HG02973 (cell line): Measurements from ENCODE around the gene SLC5A4.
"Not testable (repeated sequence)": the region's sequence is repeated elsewhere in the genome, so short reads cannot be mapped to it uniquely, and the experiment has no call there.

Source experiments
- ATAC-seq: cut with Tn5 transposase; IDR thresholded peaks from one replicate; pipeline ENCODE4 v1.9.1; 2021; ENCODE audit warnings: moderate library complexity; ENCODE audit not compliant: unreplicated experiment

The SLC5A4 gene

DNA sequence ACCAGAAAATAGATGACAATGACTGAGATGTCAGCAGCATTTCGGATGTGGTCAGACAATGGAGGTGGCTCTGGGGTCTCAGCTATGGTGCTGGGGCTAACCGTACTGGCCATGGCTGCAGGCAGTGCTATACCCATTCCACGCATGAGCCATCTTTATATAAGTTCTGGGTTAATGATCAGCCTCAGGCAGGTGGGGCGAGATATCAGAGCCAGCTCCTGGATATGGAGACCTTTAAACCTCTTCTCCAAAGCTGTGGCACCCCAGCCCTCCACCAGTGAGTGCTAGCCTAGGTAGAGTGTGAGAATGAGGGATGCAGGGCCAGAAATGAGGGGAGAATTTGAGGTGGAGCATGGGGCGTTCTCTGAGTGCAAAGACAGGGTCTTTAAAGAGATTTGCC is at the start of gene SLC5A4:
Gene SLC5A4 (minus strand): TSS at position 131 of the 400 bp plus-strand sequence. CDS start 18 bp downstream, at position 113.
- no peak for ATAC-seq

DNA sequence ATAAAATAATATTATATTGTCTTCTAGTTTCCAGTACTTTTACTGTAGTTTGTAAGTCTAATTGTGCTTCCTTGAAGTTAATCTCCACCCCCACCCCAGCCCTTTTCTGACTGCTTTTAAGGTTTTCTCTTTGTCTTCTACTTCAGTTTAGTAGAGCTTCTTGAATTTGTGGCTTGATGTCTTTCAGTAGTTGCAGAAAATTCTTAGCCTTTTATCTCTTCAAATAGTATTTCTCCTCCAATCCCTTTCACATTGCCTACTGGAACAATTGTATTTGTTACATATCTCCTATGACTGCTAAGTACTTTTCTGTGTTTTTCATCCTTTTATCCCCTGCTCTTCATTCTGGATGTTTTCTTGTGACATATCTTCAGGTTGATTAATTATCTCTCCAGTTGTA is 38.8 kb upstream of the SLC5A4 start:
- not testable (repeated sequence) for ATAC-seq

DNA sequence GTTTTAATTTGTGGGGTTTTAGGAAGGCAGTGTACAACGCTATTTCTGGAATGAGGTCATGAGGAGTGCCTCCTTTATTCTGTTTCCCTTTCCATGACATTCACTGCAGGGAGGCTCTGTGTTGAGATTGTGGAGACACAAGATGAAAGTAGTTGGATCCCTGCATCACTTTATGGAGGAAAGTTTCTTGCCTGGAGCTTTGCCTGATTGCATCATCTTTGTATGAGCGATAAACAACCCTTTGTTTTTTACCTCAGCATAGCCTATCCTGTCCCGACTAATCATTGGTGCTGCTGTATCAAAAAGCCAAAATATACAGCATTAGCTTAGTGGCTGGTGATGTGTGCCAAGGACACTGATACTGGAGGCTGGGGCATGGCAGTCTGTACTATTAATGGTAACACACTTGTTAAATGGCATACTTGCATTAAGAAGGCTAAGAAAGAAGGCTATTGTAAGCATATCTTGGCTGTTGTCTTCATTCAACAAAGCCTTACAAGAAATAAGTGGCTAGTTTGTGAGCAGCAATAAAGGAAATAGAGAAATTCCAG is 31.2 kb upstream of the SLC5A4 start:
- no peak for ATAC-seq

- no peak for ATAC-seq
Observed at GRCh38 chr22:32281072-32281471, 25.9 kb upstream of the SLC5A4 start.

GRCh38 chr22:32275353-32275752 is 20.2 kb upstream of the SLC5A4 start:
- not testable (repeated sequence) for ATAC-seq

DNA sequence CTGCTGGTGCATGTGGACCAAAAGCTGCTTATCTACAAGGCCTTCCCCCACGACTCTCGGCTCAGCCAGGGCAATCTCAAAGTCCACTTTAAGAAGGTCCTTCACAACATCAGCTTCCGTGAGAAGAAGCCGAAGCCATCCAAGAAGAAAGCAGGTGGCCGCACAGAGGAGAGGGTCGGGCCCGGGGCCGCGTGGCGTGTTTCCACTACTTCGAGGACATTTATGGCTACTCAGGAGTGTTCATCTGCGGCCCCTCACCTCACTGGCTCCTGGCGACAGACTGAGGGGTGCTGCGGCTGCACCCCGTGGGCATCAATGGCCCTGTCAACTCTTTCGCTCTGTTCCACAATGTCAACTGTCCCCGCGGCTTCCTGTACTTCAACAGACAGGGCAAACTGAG is 16.2 kb upstream of the SLC5A4 start:
- no peak for ATAC-seq

DNA sequence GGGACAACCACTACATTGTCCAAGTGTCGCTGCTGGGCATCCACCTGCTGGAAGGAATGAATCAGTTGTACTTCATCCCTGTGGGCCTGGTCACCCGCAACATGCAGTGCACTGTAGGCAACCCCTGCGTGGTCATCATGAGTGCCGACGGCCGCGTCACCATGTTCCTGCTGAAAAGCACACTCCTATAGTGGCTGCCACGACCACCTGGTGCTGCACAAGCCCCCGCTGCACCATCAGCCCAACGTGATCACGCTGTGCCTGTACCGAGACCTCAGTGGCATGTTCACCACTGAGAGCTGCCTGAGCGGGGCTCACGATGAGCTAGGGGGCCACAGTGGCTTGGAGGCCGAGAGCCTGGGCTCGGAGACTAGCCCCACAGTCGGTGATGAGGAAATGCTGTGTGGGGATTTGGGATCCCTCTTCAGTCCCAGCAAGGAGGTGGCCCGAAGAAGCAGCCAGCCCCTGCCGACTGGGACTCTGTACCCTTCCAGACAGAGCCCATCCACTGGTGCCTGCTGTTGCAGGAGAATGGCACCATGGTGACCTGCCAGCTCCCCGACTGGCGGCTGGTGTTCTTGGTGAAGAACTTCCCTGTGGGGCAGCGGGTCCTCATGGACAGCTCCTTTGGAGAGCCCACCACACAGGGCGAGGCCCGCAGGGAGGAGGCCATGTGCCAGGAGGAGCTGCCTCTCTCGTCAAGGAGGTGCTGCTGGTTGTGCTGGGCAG is 15.7 kb upstream of the SLC5A4 start:
- no peak for ATAC-seq

DNA sequence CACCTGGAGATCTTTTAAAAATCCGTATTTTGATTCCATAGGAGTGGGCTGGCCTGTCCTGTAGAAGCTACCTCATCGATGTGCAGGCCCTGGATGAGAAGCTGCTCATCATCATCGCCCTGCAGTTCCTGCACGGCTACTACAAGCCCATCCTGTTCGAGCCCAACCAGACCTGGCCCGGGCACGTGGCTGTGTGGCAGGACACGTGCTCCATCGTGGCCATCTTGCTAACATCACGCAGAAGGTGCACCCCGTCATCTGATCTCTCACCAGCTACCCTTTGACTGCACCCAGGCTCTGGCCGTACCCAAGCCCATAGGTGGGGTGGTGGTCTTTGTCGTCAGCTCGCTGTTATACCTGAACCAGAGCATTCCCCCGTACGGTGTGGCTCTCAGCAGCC is 14.2 kb upstream of the SLC5A4 start:
- ATAC-seq = no peak

DNA sequence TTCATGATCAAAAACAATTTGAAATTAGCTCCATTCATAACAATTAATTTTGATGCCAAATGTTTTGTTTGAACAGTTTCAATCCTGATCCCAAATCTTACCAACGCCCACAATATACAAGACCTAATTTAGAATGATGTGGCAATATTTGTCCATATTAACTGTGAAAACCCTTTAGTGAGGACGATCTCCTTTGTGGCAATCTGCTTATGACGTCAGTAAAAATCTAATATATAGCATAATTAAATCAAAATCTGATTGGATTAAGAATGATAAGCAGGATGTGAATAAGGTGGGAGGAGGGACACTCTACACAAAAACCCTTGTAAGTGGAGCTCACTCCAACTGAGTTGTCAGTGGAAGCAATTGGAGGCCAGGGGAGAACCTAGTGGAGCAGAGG is 11.9 kb upstream of the SLC5A4 start:
- ATAC-seq = no peak

- no peak for ATAC-seq
Observed at GRCh38 chr22:32265882-32266767, 11.0 kb upstream of the SLC5A4 start.

- not testable (repeated sequence) for ATAC-seq
Observed at GRCh38 chr22:32263678-32264077, 8.5 kb upstream of the SLC5A4 start.

DNA sequence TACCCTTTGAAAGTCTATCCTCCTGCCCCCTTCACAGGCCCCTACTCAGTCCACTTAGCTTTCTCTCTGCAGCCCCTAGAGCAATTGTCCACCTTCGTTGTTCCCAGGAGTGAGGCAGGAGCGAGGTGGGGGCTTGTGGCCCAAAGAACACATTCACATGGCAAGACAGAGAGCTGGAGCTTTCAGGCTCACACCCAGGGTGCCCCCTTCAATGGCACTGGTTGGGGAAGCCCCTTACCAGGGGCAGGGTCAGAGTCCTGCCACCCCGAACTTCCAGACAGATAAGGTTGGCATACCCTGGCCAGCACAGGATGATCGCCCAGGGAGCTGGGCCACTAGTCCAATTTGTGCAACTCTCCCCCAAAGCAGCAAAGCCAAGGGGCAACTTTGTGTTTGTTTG is 6.2 kb upstream of the SLC5A4 start:
- ATAC-seq = no peak

DNA sequence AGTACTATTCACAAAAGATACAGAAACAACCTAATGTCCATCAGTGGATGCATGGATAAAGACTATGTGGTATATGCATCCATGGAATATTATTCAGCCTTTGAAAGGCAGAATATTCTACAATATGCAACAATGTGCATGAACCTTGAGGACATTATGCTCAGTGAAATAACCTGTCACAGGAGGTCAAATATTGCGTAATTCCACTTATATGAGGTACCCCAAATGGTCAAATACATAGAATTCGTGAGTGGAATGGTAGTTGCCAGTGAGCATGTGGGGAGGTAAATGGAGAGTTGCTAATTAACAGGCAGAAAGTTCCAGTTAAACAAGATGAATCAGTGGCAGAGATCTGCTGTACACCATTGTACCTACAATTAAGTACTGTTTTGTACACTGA is 3.6 kb upstream of the SLC5A4 start:
- no peak for ATAC-seq

- ATAC-seq = no peak
Observed at GRCh38 chr22:32255726-32256125, 579 bp upstream of the SLC5A4 start.

DNA sequence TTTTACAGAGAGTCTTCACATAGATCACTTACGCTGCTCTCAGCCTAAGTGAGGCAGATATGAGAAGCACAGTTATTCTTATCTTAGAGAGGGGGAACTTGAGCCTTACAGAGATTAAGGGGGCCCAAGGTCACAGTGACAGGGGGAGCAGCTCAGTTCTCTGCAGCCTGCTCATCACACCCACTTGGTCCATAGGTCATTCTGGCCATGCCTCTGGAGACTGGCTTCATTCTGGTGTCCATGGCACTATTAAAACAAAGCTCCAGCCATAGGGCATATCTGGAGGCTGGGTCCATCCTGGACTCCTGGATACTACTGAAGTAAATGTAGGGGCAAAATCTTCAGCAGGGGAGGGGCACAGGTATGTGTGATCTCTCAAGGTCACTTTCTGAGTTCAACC is 5.9 kb downstream of the SLC5A4 start:
- ATAC-seq = no peak

GRCh38 chr22:32248276-32248675 is 6.9 kb downstream of the SLC5A4 start:
- ATAC-seq = no peak

GRCh38 chr22:32246166-32246565 is 9.0 kb downstream of the SLC5A4 start:
- no peak for ATAC-seq

GRCh38 chr22:32245042-32245441 is 10.1 kb downstream of the SLC5A4 start:
- ATAC-seq = no peak

DNA sequence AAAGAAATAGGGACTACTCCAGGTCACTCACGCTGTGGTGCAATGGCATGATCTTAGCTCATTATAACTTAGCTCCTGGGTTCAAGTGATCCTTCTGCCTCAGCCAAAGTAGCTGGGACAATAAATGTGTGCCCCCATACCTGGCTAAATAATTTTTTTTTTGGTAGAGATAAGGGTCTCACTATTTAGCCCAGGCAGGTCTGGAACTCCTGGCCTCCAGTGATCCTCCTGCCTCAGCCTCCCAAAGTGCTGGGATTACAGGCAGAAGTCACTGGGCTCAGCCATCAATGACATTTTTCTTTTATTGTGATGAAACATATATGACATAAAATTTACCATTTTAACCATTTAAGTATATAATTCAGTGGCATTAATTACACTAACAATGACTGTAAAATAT is 10.6 kb downstream of the SLC5A4 start:
- ATAC-seq = no peak

DNA sequence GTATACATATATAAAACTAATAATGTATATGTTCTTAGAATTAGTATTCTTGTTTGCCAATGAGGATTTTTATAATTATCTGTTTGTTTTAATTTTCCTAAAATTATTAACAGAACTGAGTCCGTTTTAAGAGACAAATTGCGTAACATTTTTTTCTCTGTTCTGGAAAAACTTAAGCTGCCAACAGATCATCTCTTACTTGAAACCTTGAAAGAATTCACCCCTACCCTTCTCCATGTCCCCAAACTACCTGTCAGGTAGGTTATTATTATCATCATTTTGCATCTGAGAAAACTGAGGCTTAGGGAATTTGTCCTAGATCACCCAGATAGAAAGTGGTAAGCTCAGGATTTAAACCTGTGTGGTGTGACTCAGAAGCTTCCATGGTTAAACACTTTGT is 14.7 kb downstream of the SLC5A4 start:
- ATAC-seq = no peak

DNA sequence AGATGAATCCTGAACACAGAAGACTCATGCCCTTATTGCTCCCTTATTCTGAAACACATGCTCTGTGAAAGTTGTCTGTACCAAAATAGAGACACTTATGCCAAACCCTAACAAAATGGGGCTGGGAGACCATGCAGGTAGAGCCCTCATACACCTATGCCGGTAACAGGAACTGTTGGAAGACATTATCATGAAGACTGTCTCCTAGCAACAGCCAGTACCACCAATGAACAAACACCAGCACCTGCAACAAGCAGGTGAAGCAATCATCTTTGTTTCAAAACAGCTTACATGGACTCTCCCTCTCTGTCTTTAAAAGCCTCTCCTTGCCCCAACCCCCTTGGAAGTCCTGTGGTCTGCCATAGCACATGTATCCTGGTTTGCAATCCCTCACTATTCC is 17.2 kb downstream of the SLC5A4 start:
- no peak for ATAC-seq

- ATAC-seq = no peak
Observed at GRCh38 chr22:32236970-32237369, 18.2 kb downstream of the SLC5A4 start.
